ENCODE results near the gene TYR.
"Not testable (repeated sequence)": the region's sequence is repeated elsewhere in the genome, so short reads cannot be mapped to it uniquely, and the experiment has no call there.

- not testable (repeated sequence) for TF ChIP-seq EZH2 (IDR thresholded peaks at IDR 0.05; ENCODE audit: insufficient read depth, poor library complexity, severe bottlenecking); EZH2phosphoT487 (IDR thresholded peaks at IDR 0.05; ENCODE audit: insufficient read depth, low read depth)
Observed at GRCh38 chr11:89303029-89303428, 125.4 kb downstream of the TYR start.
